ENCODE results near the gene FAM111B.
A peak's percentile ranks its signal among the peaks of the same experiment; 100 is the strongest.

Gene FAM111B

DNA sequence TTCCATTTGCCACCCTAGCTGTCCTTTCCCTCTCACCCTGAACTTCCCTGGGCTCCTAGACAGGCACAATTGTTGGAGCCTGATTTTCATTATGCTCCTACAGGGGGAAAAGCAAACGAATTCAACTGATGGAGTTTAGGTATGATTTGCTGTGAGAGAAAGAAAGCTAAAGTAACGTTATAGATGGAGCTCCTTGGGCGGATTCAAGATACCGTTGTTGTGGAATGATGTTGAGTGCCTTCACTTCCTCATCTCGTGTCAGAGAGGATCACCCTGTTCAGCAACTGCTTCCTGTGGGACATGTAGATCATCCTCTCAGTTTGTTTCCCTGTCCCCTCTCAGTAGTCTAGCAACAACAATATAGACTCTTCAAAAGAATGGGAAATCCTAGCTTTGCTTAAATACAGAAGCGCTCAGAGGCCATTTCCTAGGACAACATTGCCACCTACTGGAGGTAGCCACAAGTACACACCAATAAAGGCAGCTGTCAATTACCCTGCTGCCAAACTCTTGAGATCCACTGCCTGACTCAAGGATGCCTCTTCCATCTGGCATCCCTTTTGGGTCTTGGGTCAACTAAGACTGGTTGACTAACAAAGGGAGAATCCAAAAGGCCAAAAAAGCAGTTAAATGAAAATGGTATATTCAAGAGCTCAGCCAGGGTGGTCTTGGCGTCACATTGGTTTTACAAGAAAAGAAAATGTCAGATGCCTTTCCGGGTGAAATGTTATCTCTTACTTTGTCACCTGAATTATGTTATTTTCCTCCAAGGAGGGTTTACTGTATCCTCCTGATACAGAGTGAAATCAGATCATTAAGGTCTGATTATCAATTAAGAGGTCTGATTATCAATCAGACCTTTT is 51.4 kb downstream of the FAM111B start:
- peak; percentile 68 for DNase-seq

DNA sequence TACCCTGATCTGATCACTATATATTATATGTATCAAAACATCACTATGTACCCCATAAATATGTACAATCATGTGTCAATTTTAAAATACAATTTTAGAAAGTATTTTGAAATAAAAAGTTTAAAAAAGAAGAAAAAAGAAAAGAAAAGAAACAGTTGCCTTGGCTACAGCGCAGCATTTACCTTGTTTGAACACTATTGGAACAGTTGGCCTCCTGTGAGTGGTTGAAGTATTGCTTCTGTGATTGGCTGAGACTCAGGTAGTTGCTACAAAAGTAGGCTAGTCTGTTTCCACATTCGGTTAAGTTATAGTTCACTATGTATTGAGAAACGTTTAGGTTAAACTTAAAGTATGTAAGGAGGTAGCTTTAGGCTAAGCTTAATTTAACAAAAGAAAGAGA is 57.0 kb downstream of the FAM111B start:
- no peak for DNase-seq

DNA sequence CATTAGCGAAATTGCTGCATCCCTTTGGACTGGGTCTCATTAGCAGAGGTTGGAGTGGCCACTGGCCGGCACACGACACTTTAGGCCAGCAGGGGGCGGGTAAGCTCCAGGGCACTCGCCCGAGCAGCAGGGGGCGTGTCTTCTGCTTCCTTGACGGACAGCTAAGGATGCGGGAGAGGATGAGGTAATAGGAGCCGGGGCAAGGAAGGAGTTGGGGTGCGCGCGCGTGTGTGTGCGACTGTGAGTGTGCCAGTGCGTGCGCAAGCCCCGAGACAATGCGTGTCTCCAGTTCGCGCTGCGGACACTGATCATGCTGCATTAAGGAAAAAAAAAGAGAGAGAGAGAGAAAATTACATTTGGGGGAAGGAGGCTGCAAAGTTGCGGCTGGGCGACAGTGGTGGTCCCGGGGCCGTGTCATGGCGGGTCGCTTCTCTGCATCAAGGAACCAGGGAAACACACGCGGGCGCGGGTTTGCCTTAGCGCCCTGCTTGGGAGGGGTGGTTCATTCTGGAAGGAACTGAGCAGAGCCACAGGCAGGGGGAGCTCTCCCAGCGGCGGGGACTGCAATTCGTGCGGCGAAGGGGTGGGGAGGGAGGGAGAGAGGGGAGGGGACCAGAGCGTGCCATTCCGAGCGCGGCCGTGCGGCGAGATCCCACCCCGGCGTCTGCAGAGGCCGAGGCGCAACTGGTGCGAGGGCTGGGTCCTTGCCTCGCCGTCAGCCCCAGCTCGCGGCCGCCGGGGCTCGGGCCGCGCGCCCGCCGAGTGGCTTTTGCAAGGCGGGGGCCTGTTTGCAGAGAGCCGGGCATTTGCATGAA is 64.7 kb downstream of the FAM111B start, which contains the start of gene DTX4:
TSS of gene DTX4 (plus strand) at position 625 of the 815 bp plus-strand sequence. CDS start 464 bp downstream, outside the sequence.
- DNase-seq, result peak; percentile 95

DNA sequence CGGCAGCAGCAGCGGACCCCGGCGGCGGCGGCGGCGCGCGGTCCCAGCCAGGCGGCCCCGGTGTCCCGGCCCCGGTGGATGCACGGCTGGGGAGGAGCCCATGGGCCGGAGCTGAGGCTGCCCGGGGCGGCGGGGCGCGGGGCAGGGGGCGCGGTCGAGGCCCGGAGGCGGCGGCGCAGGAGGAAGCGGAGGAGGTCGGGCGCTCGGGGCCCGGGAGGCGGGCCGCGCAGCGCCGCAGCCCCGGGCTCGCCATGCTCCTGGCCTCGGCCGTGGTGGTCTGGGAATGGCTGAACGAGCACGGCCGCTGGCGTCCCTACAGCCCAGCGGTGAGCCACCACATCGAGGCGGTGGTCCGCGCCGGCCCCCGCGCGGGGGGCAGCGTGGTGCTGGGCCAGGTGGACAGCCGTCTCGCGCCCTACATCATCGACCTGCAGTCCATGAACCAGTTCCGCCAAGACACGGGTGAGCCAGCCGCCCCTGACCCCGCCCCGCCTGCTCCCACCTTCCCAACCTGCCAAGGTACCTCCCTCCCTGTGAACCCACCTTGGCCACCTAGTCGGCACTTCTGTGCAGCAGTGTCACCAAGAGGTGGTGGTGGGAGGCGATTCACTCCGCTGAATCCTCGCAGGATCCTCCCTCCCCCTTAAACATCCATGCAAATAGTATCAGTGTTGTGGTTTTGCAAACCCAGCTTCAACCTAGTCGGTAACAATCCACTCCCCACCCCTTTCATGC is 65.5 kb downstream of the FAM111B start:
- no peak for DNase-seq

DNA sequence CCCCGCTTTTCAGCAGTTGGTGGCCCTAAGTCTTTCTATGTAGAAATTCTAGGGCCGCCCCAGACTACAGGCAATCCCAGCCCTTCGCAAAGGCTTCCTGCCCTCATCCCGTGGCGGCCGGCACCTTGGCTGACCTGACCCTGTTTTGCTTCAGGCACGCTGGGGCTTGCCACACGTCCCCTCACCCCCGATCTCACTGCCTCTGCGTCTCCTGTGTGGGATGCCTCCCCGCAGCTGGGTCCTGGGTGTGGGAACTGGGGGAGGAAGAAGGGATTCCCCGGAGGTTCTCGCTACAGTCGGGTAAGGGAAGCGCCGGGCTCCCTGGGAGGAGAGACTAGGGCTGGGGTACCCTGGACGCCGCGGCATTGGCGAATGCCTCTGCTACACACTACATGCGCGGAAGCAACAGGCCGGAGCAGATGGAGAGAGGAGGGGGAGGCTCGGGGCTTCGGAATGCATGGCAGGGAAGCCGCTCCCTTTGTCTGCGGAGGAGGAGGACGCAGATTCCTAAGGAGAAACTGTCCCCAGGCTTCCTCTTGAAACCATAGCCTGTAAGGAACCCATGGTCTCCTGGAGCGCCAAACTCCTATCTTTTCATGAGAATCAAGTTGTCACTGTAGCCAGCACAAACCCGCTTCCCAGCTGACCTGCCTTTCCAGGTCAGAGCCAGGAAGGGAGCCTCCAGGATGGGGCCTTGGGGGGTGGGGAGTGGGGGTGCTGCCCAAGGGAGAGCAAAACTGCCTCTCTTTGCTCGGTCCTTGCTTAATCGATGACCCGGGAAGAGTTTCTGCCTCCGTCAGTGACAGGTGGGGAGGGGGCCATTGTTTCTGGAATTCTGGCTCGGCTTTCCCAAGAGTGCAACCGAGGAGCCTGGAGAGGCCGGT is 66.3 kb downstream of the FAM111B start:
- DNase-seq, result peak; percentile 67

DNA sequence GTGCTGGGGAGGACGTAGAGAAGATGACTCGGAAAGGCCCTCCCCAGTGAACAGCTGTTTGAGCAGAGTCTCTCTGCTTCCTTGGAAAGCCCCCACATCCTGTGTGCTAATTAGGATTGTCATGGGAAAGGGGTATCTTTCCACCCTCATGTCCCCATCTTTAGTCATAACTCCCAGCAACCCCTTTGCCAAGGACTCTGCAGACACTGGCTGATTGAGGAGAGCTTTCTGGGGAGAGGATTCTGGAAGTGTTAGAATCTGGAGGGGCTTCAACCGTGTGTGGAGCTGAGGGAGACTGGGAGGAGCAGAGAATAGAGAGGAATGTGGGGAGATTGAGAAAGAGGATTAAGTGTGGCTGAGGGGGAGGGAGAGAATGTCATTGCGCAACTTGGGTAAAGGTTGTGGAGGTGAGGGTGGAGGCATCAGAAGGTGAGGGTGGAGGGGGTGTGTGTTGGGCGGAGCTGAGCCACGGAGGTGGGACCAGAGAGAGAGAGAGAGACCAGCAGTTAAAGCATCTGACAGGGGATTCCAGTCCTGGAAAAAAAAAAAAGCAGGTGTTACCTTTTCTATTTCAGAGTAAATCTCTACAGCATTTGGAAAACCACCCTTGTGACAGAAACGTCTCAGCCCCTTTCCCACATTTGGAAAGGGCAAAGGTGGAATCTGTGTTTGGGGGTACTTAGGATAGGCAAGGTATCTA is 67.1 kb downstream of the FAM111B start:
- DNase-seq, result no peak

DNA sequence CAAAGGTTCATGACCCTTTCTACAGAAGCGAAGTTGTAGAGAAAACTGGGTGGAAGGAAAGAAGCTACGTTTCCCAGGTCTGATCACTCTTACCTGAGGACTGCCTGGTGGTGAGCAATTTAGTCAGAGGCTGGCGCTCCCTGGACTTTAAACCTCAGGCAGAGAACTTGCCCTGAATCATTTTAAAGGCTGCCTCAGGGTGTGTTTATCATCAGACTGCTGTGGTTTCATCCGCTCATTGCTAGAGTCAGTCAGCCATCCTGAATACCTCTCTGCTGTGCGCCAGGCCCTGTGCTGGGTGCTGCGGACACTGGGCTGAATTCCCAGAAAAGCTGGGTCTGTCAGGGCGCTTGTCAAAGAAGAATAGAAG is 67.6 kb downstream of the FAM111B start:
- no peak for DNase-seq

DNA sequence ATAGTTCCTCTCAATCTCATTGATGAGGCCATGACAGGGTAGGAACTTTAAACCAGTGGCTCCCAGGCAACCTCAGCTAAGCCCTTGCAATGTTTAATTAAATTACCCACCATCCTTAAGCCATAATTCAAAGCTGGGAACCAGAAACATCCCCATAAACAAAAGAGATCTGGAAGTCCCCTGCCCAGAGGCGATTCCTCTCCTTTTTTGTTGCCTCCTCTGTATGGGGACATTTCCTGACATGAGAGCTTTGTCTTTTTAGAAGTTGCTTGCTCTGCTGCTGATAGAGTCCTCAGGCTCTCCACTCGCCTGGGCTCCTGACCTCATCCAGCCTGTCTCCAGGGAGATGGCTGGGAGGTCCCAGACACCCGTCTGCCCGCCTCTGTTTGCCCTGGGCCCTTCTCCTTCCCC is 68.1 kb downstream of the FAM111B start:
- DNase-seq, result no peak

DNA sequence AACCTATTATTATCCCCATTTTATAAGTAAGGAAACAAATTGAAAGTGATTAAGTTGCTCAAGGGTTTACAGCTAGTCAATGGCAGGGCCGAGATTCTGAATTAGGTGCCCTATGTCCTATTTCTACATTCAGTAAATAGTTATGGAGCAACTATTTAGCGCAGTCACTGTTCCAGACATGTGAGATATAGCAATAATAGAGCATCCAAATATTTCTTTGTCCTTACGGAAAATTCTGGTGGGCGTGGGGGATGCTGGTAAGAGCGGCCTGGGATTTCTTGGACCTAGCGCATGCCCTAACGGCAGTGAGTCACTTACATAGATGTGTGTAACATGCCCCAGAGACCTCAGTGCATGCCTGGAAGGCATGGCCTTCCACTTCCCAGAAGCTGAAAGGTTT is 69.3 kb downstream of the FAM111B start:
- no peak for DNase-seq
